HG02884 (cell line): Measurements from ENCODE around the gene PACS1.

Experiments used
- ATAC-seq: cut with Tn5 transposase; IDR thresholded peaks from one replicate; pipeline ENCODE4 v1.9.1; 2021; ENCODE audit warnings: mild to moderate bottlenecking, moderate library complexity; ENCODE audit not compliant: unreplicated experiment

Gene PACS1

DNA sequence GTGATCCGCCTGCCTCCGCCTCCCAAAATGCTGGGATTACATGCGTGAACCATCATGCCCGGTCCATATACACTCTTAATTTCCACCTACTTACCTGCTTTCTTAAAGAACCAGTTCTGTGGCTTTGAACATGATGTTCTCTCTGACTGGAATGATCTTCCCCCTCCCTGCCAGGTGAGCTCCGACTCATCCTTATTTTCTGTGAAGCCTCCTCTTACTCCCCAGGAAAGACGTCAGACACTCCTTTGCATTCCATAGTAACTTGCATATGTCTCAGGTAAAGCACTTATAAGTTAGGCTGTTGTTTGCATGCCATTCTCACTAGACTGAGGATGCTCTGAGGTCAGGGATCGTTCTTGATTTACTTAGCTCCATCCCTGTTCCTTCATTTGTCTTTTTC, 106.6 kb downstream of the PACS1 start:
- ATAC-seq: no peak

DNA sequence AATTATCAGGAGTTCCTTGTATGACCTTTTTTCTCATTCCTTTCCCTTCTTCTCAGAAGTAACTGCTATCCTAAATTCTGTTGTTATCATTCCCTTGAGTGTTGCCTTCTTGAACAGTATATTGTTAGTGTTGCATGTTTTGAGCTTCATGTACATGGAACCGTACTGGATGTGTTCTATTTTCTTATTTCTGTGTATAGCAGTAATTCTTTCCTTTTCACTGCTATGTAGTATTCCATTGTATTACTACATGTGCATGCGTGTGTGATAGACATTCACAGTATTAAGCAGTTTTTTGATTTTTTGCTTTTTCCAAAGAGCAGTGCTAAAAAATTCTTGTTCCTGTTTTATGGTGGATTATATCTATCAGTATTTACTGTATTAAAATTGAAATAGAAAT, 108.1 kb downstream of the PACS1 start:
- ATAC-seq: no peak

DNA sequence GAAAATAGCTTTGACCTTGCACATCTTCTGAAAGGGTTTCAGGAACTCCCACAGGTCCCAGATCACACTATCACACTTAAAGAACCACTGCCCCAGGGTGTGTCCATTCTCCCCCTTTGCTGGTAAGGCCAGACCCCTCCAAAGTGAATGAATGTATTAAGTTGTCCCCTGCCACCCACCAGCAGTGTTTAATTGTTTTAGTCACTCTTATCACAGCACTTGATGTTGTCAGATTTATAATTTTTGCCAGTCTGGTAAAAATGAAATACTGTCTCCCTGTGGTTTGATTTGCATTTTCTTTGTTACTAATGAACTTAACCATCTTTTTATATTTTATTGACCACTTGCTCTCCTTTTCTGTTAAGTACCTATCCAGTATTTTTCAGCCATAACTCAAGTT, 108.8 kb downstream of the PACS1 start:
- ATAC-seq: no peak

DNA sequence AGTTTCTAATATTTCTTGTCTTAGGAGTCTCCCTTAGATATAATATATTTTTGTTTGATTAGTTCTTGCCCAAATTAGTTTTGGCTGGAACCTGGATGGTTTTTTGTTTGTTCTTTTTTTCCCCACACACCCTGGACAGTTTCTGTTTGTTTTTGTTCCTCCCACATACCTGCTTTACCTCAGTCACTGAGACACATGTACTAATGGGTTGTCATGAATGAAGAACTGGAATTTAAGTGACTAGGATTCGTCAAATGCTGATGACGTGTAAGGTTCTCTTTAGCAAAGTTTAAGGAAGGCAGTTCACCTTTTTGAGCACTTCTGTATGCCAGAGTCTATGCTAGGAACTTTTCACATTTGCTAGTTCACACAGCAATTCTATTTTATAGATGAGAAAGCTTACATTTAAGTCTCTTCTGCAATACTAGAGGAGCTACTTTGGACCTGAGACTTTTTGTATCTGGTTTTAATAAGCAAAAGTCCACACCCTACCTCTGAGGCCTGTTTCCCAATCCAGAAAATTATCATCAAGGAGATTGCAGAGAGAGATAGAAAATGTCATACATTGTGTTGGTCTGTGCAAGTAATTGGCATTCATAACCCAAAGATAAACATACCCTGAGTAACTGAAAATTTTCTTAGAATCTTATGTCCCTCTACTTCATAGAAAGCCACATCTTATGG, 111.7 kb downstream of the PACS1 start:
- no peak for ATAC-seq

GRCh38 chr11:66183494-66184048, 113.5 kb downstream of the PACS1 start:
- no peak for ATAC-seq

DNA sequence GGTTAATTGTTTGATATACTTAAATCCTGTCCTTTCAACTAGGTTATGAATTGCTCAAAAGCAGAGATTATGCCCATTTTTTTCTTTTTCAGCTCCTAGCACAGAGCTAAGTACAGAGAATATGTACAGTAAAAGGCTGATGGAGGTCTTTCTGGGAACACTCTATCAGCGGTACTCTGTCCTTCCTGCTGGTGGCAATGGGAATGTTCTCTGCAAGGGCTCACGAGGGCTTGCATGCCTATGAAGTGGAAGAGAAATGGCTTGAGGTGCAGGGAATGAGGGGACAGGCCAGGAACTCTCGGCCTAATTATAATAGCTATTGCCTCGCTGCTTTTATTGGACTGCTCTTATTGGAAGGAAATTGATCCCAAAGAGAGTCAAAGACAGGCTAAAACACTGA, 114.7 kb downstream of the PACS1 start:
- no peak for ATAC-seq

GRCh38 chr11:66186470-66186869, 116.4 kb downstream of the PACS1 start:
- ATAC-seq: no peak

GRCh38 chr11:66187453-66187852, 117.4 kb downstream of the PACS1 start:
- no peak for ATAC-seq

DNA sequence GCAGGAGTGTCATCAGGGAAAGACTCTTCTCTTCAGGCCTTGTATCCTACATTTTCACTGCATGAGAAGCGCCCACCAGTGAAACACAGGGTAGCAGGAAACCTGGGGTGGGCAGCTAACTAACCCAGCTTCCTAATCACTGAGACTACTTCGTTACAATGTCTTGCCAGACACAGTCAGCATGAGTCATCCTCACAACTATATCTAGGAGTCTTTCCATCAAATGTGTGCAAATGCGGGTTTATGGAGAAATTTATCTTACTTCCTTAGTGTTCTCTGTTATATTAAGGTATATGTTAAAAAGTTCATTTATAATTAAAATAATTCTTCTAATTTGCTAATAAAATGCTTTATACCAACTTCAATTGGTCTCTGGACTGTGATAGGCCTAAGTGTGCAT, 118.5 kb downstream of the PACS1 start:
- no peak for ATAC-seq

GRCh38 chr11:66189031-66189745, 119.1 kb downstream of the PACS1 start:
- ATAC-seq: no peak

- no peak for ATAC-seq
Observed at GRCh38 chr11:66190786-66191185, 120.7 kb downstream of the PACS1 start.

DNA sequence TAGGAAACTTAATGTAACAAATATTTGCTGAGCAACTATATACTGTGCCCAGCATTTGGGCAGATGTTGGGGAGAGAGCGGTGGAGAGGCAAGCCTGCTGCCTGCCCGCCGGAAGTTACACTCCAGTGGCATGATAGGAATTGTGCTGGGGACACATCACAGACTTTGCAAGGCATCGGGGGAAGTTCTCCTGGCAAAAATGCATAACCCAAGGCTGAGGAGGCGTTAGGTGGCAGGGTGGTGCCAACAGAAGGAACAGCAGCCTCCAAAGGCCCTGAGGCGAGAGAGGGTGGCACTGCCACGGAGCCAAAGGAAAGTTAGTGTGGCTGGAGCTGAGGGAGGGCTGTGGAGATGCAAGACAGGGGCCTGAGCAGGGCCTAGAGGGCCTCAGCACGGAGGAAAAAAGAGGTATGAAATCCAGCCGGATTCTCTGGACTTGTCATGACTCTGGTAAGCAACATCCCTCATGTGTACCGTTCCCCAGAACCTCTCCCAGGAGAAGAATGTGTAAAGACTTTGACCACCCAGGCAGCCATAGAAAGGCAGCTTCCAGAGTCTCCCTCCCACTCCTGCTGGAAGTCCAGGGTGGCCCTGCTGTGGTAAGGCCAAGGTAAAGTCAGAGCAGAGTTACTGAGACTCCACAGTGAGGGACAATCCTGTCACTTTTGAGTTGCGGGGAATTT, 122.2 kb downstream of the PACS1 start:
- ATAC-seq: no peak

- no peak for ATAC-seq
Observed at GRCh38 chr11:66194391-66194790, 124.3 kb downstream of the PACS1 start.

DNA sequence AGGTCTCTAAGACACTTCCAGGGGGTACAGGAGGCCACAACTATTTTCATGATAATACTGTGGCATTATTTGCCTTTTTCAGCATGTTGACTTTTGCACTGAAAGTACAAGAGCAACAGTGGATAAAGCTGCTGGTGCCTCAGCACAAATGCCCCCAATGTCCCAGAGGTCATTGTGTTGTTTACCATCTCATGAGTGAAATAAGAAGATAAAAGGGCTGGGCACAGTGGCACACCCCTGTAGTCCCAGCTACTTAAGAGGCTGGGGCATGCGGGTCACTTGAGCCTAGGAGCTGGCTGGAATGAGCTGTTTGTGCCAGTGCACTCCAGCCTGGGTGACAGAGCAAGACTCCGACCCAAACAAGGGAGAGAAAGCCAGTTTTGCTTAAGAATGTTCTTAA, 125.8 kb downstream of the PACS1 start:
- no peak for ATAC-seq

DNA sequence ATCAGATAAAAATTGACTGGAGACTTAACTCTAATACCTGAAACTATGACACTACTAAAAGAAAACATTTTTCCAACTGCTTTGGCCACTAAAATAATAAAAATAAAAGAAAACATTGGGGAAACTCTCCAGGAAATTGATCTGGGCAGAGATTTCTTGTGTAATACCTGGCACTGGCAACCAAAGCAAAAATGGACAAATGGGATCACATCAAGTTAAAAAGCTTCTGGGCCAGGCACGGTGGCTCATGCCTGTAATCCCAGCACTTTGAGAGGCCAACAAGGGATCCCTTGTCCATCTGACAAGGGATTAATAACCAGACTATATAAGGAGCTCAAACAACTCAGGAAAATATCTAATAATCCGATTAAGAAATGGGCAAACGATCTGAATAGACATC, 133.8 kb downstream of the PACS1 start:
- ATAC-seq: no peak

- no peak for ATAC-seq
Observed at GRCh38 chr11:66204412-66204811, 134.3 kb downstream of the PACS1 start.

- no peak for ATAC-seq
Observed at GRCh38 chr11:66207816-66208215, 137.7 kb downstream of the PACS1 start.

GRCh38 chr11:66211100-66211499, 141.0 kb downstream of the PACS1 start:
- ATAC-seq: no peak

DNA sequence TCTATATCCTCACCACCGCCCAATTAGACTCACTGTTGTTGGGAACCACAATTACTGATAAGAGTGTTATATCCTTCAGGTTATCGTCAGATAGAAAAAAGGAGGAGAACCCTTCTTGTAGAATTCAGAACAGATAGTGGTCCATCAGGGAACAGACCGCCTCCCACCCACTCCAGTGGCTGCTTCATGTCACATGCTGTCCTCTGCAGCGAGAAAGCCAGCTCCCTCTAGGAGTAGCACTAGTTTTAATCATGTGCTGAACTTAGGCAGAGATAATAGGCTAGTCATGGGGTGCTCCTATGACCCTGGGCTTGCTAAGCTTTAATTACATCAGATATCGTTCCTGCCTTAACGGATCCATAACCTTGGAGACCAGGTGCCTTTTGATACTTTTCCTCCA, 146.8 kb downstream of the PACS1 start:
- ATAC-seq: no peak

DNA sequence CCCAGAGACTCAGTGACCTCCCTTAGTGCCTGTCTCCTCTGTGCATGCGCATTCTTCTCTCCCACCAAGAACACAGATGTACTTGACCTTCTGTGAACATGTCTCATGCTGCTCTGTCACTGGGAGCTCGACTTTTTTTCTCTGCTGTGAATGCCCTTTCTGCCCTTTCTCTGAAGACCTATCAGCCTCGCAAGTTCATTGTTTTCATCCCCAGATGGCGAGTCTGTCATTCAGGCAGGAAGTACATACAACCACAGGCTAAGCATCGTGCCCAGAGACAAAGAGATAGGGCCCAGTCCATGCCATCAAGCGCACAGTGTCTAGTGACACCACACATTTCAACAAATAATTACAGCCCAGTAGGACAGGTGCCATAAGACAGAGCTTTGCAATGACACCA, 148.0 kb downstream of the PACS1 start:
- ATAC-seq: no peak

DNA sequence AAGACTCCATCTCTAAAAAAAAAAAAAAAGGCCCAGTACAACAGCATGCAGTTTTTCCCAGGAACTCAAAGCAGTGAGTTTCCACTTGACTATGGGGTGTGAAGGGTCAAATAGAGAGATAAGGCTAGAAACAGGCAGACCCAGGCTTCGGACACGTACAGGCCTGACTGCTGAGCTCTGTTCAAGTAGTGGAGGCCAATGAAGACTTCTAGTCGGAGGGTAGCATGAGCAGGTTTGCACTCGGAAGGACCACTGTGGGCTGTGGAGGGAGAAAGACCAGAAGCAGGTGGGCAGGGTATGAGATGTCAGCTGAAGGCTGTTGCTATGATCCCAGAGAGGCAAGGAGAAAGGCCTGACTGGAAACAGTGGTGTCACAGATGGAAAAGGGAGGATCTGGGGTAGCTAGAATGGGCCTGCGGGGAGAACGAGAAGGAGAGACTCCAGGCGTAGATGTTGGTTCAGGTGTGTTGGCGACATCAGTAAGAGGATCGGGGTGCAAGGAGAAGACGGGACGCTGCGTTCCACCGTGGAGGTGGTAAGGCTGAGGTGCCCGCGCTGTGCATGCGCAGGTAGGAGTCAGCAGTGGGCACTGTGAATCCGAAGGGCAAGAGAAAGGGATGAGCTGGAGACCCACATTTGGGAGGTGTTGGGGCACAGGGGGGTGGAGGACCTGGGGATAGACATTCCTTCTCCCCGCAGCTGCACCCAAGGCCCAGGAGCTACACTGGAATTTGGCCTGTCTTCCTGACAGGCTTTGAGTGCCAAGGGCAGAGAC, 149.0 kb downstream of the PACS1 start:
- no peak for ATAC-seq
